HG03460 (cell line): ENCODE results near the gene F7.

Source experiments
- ATAC-seq: cut with Tn5 transposase; IDR thresholded peaks from one replicate; pipeline ENCODE4 v1.9.1; 2021; ENCODE audit not compliant: unreplicated experiment

Gene F7

GRCh38 chr13:113166681-113167080 is 61.1 kb downstream of the F7 start:
- ATAC-seq, result no peak

GRCh38 chr13:113167155-113167554 is 61.6 kb downstream of the F7 start:
- no peak for ATAC-seq

- ATAC-seq, result no peak
These were observed 62.0 kb downstream of the F7 start for GRCh38 chr13:113167575-113167974.

GRCh38 chr13:113168211-113168610 is 62.6 kb downstream of the F7 start:
- no peak for ATAC-seq

GRCh38 chr13:113169277-113170272 is 64.0 kb downstream of the F7 start:
- ATAC-seq, result no peak
